ENCODE measurements around the gene HOMER2. TPM values are rescaled to one million over a fixed set of nuclear protein-coding genes. Genes with fewer than 3 reads are reported as not detected.

The HOMER2 gene
- total RNA-seq, 1 experiment from 2014 or later: 14.2 TPM

DNA sequence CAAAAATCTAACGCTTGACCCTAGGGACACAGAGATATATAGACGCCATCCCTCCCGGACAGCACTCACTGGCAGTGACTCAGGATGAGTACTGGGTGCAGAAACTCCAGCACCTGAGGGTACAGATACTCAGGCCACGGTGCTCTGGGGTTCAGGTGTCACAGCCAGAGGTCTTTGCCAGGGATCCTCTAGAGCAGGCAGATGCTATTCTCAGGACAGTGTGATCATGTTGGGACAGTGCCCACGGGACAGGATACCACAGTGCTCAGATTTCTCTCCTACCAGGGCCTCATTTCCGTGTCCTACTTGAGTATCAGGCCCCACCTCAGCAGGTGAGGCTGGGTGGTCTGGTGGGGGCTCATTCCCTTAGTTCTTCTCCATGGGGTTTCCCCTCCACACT is 34.4 kb downstream of the HOMER2 start:
- H3K23ac ChIP-seq (ENCODE audit: insufficient read length, low read depth, low read length): no peak overlapping the region
- no peak overlapping the region for H3K9ac ChIP-seq (ENCODE audit: extremely low read depth, insufficient read length, low read length)
- no peaks in the 10 kb centered on the region for H3K79me1 ChIP-seq (ENCODE audit: insufficient read depth, low read depth, low read length, poor library complexity, severe bottlenecking)
- no peak overlapping the region for H3T11ph ChIP-seq (ENCODE audit: low read length)
- H2BK15ac ChIP-seq (ENCODE audit: low read depth, low read length): no peak overlapping the region
- H3K79me2 ChIP-seq (ENCODE audit: insufficient read depth, low read length): no peaks in the 10 kb centered on the region
- no peak overlapping the region for H3K4me2 ChIP-seq (ENCODE audit: insufficient read depth, insufficient read length, low read length)
- no peak overlapping the region for H2AFZ ChIP-seq (ENCODE audit: low read length)
- no peak overlapping the region for H3K4me3 Mint-ChIP-seq
- H3K27me3 ChIP-seq (ENCODE audit: insufficient read depth, low read length): no peaks in the 10 kb centered on the region
- no peaks in the 10 kb centered on the region for H3K4me1 ChIP-seq (ENCODE audit: insufficient read depth, low read length)
- WGBS (ENCODE audit: extremely low coverage, insufficient read length, low lambda C conversion rate): no CpG with 5 or more reads among the region's 6 CpGs
- H3K23me2 ChIP-seq (ENCODE audit: insufficient read length, low read depth, low read length, poor library complexity, severe bottlenecking): no peaks in the 10 kb centered on the region
- no peak overlapping the region for H2BK12ac ChIP-seq (ENCODE audit: insufficient read length, low read depth, low read length)
- H3K36me3 Mint-ChIP-seq (ENCODE audit: insufficient read depth in 1 of 3, low read depth in 3 of 3): no peaks in the 10 kb centered on the region
- H3K4ac ChIP-seq (ENCODE audit: low read depth, low read length): no peak overlapping the region
- H4K5ac ChIP-seq (ENCODE audit: insufficient read length, low read depth, low read length): no peak overlapping the region
- H3K56ac ChIP-seq (ENCODE audit: insufficient read length, low read depth, low read length): no peak overlapping the region
- no peak overlapping the region for H2BK20ac ChIP-seq (ENCODE audit: low read depth, low read length, poor library complexity, severe bottlenecking)
- H2BK5ac ChIP-seq (ENCODE audit: insufficient read length, low read length): no peak overlapping the region
- H3K18ac ChIP-seq (ENCODE audit: insufficient read length, low read depth, low read length): no peak overlapping the region
- H4K20me1 ChIP-seq (ENCODE audit: control insufficient read depth, insufficient read depth, insufficient read length): no peaks in the 10 kb centered on the region
- TF ChIP-seq, protein P1, sequence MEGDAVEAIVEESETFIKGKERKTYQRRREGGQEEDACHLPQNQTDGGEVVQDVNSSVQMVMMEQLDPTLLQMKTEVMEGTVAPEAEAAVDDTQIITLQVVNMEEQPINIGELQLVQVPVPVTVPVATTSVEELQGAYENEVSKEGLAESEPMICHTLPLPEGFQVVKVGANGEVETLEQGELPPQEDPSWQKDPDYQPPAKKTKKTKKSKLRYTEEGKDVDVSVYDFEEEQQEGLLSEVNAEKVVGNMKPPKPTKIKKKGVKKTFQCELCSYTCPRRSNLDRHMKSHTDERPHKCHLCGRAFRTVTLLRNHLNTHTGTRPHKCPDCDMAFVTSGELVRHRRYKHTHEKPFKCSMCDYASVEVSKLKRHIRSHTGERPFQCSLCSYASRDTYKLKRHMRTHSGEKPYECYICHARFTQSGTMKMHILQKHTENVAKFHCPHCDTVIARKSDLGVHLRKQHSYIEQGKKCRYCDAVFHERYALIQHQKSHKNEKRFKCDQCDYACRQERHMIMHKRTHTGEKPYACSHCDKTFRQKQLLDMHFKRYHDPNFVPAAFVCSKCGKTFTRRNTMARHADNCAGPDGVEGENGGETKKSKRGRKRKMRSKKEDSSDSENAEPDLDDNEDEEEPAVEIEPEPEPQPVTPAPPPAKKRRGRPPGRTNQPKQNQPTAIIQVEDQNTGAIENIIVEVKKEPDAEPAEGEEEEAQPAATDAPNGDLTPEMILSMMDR (conservative IDR thresholded peaks at IDR 0.05): no peak
- no peak overlapping the region for H4K91ac ChIP-seq (ENCODE audit: insufficient read length, low read depth, low read length)
- H3K14ac ChIP-seq (ENCODE audit: insufficient read depth, low read length): no peak overlapping the region
- H4K8ac ChIP-seq (replicated peaks; ENCODE audit: insufficient read length, low read depth, low read length): no peak overlapping the region
- H3K27ac Mint-ChIP-seq: peak overlapping the region in 1 of 3 experiments; percentile 87; a peak in 1 of 7 replicates
- no peaks in the 10 kb centered on the region for H3K9me3 Mint-ChIP-seq
- no peaks in the 10 kb centered on the region; a peak in 1 of 4 replicates for H3K4me1 Mint-ChIP-seq
- no peak overlapping the region for H2AK5ac ChIP-seq (ENCODE audit: insufficient read length, low read length)
- H3K27me3 Mint-ChIP-seq (ENCODE audit: low read depth): peaks cover 4% of the 10 kb centered on the region
- no peak overlapping the region for H3K27ac ChIP-seq (ENCODE audit: insufficient read length, low read depth, low read length)
- H2BK120ac ChIP-seq (ENCODE audit: low read depth, low read length, poor library complexity, severe bottlenecking): no peak overlapping the region
- DNase-seq: no peak
- H3K9me3 ChIP-seq (ENCODE audit: control insufficient read depth, low read depth, low read length): no peaks in the 10 kb centered on the region

Data from H9 (cell line).